ENCODE measurements around the gene POMP. TPM values are rescaled to one million over a fixed set of nuclear protein-coding genes. Genes with fewer than 3 reads are reported as not detected.
"Not testable (repeated sequence)": the region's sequence is repeated elsewhere in the genome, so short reads cannot be mapped to it uniquely, and the experiment has no call there.

The POMP gene
- total RNA-seq, 1 donor from 2014 or later = 108 TPM

- H3K9me3 Mint-ChIP-seq (ENCODE audit: unreplicated experiment) = no peaks in the 10 kb centered on the region
- peak overlapping the region; percentile 7 for H3K27ac Mint-ChIP-seq (ENCODE audit: unreplicated experiment)
- no peak for TF ChIP-seq CTCF (IDR thresholded peaks at IDR 0.05; ENCODE audit: unreplicated experiment)
- no peaks in the 10 kb centered on the region for H3K36me3 Mint-ChIP-seq (ENCODE audit: low read depth, unreplicated experiment)
- H3K4me1 Mint-ChIP-seq (ENCODE audit: unreplicated experiment) = peaks cover 12% of the 10 kb centered on the region
- peaks cover 2% of the 10 kb centered on the region for H3K27me3 Mint-ChIP-seq (ENCODE audit: unreplicated experiment)
- no peak for DNase-seq (ENCODE audit: low spot score)
- no peak overlapping the region for H3K4me3 Mint-ChIP-seq (ENCODE audit: unreplicated experiment)
Measured at GRCh38 chr13:28685892-28686291, 27.0 kb downstream of the POMP start.

GRCh38 chr13:28693605-28694491, 34.9 kb downstream of the POMP start:
- H3K27me3 Mint-ChIP-seq (ENCODE audit: unreplicated experiment); H3K9me3 Mint-ChIP-seq (ENCODE audit: unreplicated experiment); H3K36me3 Mint-ChIP-seq (ENCODE audit: low read depth, unreplicated experiment); H3K27ac Mint-ChIP-seq (ENCODE audit: unreplicated experiment); H3K4me1 Mint-ChIP-seq (ENCODE audit: unreplicated experiment); DNase-seq (ENCODE audit: low spot score); H3K4me3 Mint-ChIP-seq (ENCODE audit: unreplicated experiment): not testable (repeated sequence)

- Mint-ChIP-seq H3K4me1 (ENCODE audit: unreplicated experiment) (no peaks in the 10 kb centered on the region), H3K36me3 (ENCODE audit: low read depth, unreplicated experiment) (peaks cover 4% of the 10 kb centered on the region), H3K9me3 (ENCODE audit: unreplicated experiment) (no peaks in the 10 kb centered on the region), H3K27ac (ENCODE audit: unreplicated experiment) (no peak overlapping the region), H3K27me3 (ENCODE audit: unreplicated experiment) (peaks cover 2% of the 10 kb centered on the region), H3K4me3 (ENCODE audit: unreplicated experiment) (no peak overlapping the region)
- TF ChIP-seq CTCF (IDR thresholded peaks at IDR 0.05; ENCODE audit: unreplicated experiment) = no peak
- no peak for DNase-seq (ENCODE audit: low spot score)
Measured at GRCh38 chr13:28697441-28697840, 38.5 kb downstream of the POMP start.

GRCh38 chr13:28699246-28699645, 40.3 kb downstream of the POMP start:
- H3K9me3 Mint-ChIP-seq (ENCODE audit: unreplicated experiment) = no peaks in the 10 kb centered on the region
- H3K27ac Mint-ChIP-seq (ENCODE audit: unreplicated experiment) = no peak overlapping the region
- H3K36me3 Mint-ChIP-seq (ENCODE audit: low read depth, unreplicated experiment) = peaks cover 7% of the 10 kb centered on the region
- H3K4me3 Mint-ChIP-seq (ENCODE audit: unreplicated experiment) = no peak overlapping the region
- peaks cover 5% of the 10 kb centered on the region for H3K4me1 Mint-ChIP-seq (ENCODE audit: unreplicated experiment)
- no peaks in the 10 kb centered on the region for H3K27me3 Mint-ChIP-seq (ENCODE audit: unreplicated experiment)
- TF ChIP-seq CTCF (IDR thresholded peaks at IDR 0.05; ENCODE audit: unreplicated experiment) = no peak
- no peak for DNase-seq (ENCODE audit: low spot score)

GRCh38 chr13:28704282-28704681, 45.4 kb downstream of the POMP start:
- Mint-ChIP-seq H3K9me3 (ENCODE audit: unreplicated experiment) (no peaks in the 10 kb centered on the region), H3K4me3 (ENCODE audit: unreplicated experiment) (no peak overlapping the region), H3K36me3 (ENCODE audit: low read depth, unreplicated experiment) (peaks cover 3% of the 10 kb centered on the region), H3K27ac (ENCODE audit: unreplicated experiment) (no peak overlapping the region), H3K27me3 (ENCODE audit: unreplicated experiment) (no peaks in the 10 kb centered on the region), H3K4me1 (ENCODE audit: unreplicated experiment) (peaks cover 12% of the 10 kb centered on the region)
- TF ChIP-seq CTCF (IDR thresholded peaks at IDR 0.05; ENCODE audit: unreplicated experiment) = no peak
- DNase-seq (ENCODE audit: low spot score) = no peak
